Measurements from ENCODE around the gene BTBD9.
"Not testable (repeated sequence)": the region's sequence is repeated elsewhere in the genome, so short reads cannot be mapped to it uniquely, and the experiment has no call there.

BTBD9 gene

DNA sequence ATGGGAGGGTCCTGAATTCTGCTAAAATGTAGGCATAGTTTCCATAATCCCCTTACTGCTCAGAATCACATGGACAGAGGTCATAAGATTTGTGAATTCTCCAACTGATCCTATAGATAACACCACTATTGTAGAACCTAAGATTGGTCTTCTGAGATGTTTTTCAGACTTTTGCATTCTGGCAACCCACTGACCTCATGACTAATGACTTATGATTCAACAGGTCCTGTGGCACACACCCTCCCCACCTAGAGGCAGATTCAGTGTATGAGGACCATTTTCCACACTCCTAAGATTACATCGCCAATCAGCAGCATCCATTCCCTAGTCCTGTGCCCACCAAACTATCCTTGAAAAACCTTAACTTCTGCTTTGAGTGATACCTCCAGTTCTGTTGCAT lies 207.2 kb downstream of the BTBD9 start:
- ATAC-seq = no peak
- TF ChIP-seq, protein P1, sequence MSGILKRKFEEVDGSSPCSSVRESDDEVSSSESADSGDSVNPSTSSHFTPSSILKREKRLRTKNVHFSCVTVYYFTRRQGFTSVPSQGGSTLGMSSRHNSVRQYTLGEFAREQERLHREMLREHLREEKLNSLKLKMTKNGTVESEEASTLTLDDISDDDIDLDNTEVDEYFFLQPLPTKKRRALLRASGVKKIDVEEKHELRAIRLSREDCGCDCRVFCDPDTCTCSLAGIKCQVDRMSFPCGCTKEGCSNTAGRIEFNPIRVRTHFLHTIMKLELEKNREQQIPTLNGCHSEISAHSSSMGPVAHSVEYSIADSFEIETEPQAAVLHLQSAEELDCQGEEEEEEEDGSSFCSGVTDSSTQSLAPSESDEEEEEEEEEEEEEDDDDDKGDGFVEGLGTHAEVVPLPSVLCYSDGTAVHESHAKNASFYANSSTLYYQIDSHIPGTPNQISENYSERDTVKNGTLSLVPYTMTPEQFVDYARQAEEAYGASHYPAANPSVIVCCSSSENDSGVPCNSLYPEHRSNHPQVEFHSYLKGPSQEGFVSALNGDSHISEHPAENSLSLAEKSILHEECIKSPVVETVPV (CRISPR knock-in tag; IDR thresholded peaks at IDR 0.05) = no peak
- TF ChIP-seq, protein P2, sequence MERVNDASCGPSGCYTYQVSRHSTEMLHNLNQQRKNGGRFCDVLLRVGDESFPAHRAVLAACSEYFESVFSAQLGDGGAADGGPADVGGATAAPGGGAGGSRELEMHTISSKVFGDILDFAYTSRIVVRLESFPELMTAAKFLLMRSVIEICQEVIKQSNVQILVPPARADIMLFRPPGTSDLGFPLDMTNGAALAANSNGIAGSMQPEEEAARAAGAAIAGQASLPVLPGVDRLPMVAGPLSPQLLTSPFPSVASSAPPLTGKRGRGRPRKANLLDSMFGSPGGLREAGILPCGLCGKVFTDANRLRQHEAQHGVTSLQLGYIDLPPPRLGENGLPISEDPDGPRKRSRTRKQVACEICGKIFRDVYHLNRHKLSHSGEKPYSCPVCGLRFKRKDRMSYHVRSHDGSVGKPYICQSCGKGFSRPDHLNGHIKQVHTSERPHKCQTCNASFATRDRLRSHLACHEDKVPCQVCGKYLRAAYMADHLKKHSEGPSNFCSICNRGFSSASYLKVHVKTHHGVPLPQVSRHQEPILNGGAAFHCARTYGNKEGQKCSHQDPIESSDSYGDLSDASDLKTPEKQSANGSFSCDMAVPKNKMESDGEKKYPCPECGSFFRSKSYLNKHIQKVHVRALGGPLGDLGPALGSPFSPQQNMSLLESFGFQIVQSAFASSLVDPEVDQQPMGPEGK (CRISPR knock-in tag; IDR thresholded peaks at IDR 0.05; ENCODE audit: borderline replicate concordance) = no peak
- no peak for TF ChIP-seq TCF4 (CRISPR knock-in tag; IDR thresholded peaks at IDR 0.05; ENCODE audit: borderline replicate concordance)
- TF ChIP-seq ISL1 (CRISPR knock-in tag; IDR thresholded peaks at IDR 0.05) = no peak
- TF ChIP-seq ZFP30 (CRISPR knock-in tag; IDR thresholded peaks at IDR 0.05) = no peak
- TF ChIP-seq ZC3H10 (CRISPR knock-in tag; IDR thresholded peaks at IDR 0.05) = no peak
- TF ChIP-seq ZFP3 (CRISPR knock-in tag; IDR thresholded peaks at IDR 0.05) = no peak
- TF ChIP-seq ESRRG (CRISPR knock-in tag; IDR thresholded peaks at IDR 0.05) = no peak

DNA sequence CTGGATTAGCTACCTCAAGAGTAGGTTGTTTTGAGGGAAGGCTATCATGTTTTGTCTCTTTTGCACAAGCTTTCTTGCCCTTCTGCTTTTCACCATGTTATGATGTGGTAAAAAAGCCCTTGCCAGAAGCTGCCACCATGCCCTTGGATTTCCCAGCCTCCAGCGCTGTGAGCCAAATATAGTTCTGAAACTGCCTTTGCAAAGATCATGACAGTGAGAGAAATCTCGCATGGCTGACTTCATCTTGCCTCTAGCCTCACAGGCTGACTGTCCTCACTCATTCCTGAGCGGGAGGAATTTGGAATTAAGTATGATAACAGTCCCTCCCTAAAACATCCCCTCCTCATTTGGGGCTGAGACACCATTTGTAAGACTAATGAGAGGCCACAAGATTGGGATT lies 207.7 kb downstream of the BTBD9 start:
- no peak for ATAC-seq
- TF ChIP-seq PPARA (CRISPR knock-in tag; IDR thresholded peaks at IDR 0.05; ENCODE audit: borderline replicate concordance) (no peak), ZNF70 (CRISPR knock-in tag; IDR thresholded peaks at IDR 0.05) (no peak)
- TF ChIP-seq, protein P2 (CRISPR knock-in tag; IDR thresholded peaks at IDR 0.05; ENCODE audit: borderline replicate concordance) = no peak

DNA sequence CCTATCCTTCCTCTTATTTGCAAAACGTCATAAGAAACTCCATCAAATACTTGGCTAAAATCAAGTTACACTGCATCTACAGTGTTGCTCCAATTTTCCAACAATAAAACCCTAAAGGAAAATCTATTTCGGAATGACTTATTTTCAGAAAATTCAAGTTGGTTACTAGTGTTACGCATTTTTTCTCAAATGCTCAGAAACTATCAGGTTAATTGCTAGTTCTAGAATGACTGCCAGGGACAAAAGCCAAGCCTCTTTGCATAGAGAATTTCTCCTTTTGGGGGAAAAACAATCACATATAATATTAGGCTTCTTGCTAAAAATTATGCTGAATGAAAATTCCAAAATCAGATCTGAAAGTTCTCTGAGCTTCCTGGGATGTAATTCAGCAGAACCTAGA lies 210.2 kb downstream of the BTBD9 start:
- ATAC-seq = no peak
- TF ChIP-seq OSR1 (CRISPR knock-in tag; IDR thresholded peaks at IDR 0.05) (no peak), ISL1 (CRISPR knock-in tag; IDR thresholded peaks at IDR 0.05) (no peak), RARB (CRISPR knock-in tag; IDR thresholded peaks at IDR 0.05) (no peak)
- TF ChIP-seq, protein P2 (CRISPR knock-in tag; IDR thresholded peaks at IDR 0.05; ENCODE audit: borderline replicate concordance) = no peak

DNA sequence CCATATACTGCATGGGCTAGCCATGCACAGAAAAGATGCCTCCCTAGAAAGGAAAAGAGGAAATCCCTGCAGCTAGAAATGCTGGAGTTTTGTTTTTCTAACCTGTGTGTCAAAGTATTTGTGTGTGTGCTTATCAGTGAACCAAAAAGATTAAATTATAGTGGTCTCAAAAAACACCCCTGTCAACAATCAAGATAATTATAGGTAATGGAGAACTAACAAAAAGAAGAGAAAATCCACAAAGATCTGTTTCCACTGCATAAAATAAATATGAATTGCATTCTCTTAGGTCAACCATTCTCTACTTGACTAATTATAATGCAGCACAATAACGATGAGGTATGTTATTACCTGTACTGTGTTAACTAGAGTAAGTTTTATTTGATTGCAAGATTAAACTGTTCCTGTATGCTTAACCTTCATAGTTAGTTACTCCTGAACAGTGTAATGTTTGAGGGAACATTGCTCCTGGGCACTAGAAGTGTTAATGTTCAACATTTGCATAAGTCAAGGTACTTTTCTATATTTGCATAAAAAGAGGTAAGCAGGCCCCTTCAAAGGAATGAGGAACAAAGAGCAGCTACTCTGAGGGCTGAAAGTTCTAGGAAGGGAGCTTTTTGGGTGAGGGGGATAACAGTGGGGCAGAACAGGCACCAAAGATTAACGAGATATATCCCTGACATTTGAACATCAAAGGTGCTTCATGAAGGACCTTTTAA lies 212.1 kb downstream of the BTBD9 start:
- TF ChIP-seq RARB (CRISPR knock-in tag; IDR thresholded peaks at IDR 0.05) (no peak), ZC3H10 (CRISPR knock-in tag; IDR thresholded peaks at IDR 0.05) (no peak), GLIS3 (CRISPR knock-in tag; IDR thresholded peaks at IDR 0.05) (no peak), ZFP30 (CRISPR knock-in tag; IDR thresholded peaks at IDR 0.05) (no peak), ZNF70 (CRISPR knock-in tag; IDR thresholded peaks at IDR 0.05) (no peak), ARNTL (CRISPR knock-in tag; IDR thresholded peaks at IDR 0.05; ENCODE audit: borderline replicate concordance, low read depth) (no peak), ISL1 (CRISPR knock-in tag; IDR thresholded peaks at IDR 0.05) (no peak), BACH2 (CRISPR knock-in tag; IDR thresholded peaks at IDR 0.05; ENCODE audit: borderline replicate concordance) (no peak), ZNF565 (CRISPR knock-in tag; conservative IDR thresholded peaks at IDR 0.05; ENCODE audit: low read depth) (no peak), TOX (CRISPR knock-in tag; IDR thresholded peaks at IDR 0.05; ENCODE audit: borderline replicate concordance) (no peak), CSDC2 (CRISPR knock-in tag; IDR thresholded peaks at IDR 0.05) (no peak)
- TF ChIP-seq, protein P1 (CRISPR knock-in tag; IDR thresholded peaks at IDR 0.05) = no peak
- TF ChIP-seq, protein P2 (CRISPR knock-in tag; IDR thresholded peaks at IDR 0.05; ENCODE audit: borderline replicate concordance) = no peak
- no peak for ATAC-seq

DNA sequence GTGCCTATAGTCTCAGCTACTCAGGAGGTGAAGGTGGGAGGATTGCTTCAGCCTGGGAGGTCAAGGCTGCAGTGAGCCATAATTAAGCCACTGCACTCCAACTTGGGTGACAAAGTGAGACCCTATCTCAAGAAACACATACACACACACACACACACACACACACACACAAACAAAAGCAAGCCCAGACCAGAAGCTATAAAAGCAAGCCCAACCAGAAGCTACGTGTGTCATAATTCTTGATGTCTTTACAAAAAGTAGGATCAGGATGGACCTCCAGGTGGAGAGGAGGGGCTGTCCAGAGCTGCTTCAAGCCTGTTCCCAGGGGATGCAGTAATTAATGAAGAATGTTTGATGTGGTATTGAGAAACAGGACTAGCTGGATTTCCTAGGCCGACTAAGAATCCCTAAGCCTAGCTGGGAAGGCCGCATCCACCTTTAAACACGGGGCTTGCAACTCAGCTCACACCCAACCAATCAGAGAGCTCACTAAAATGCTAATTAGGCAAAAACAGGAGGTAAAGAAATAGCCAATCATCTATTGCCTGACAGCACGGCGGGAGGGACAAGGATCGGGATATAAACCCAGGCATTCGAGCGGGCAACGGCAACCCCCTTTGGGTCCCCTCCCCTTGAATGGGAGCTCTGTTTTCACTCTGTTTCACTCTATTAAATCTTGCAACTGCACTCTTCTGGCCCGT lies 213.8 kb downstream of the BTBD9 start:
- not testable (repeated sequence) for ATAC-seq
